K562 (cell line): Measurements from ENCODE around the gene GGNBP2. TPM values are rescaled to one million over a fixed set of nuclear protein-coding genes. Genes with fewer than 3 reads are reported as not detected.
A peak's percentile ranks its signal among the peaks of the same experiment; 100 is the strongest.

Source experiments
- ATAC-seq: fragments of 200-7000 bp; cut with Tn5 transposase; 3 replicates; pipeline ENCODE4 v1.9.1; 2020; ENCODE audit warnings: moderate library complexity
- BruUV-seq: library from RNA; stranded (reverse); fragments of 400-500 nt; replicated peaks from 2 replicates; lab custom pipeline; 2021; lab: Mats Ljungman, UMichigan
- CTCF ChIA-PET: fragments of 300-600 bp; formaldehyde crosslinking; extraction: SDS; loops from one replicate; lab custom pipeline; 2021; ENCODE audit warnings: low intra/inter-chr PET ratio; lab: Yijun Ruan, JAX
- POLR2A ChIA-PET: fragments of 300-600, 350-650 bp; sonication (Branson Sonifier 250); formaldehyde crosslinking; extraction: SDS; loops from one replicate; lab custom pipeline; 2021; ENCODE audit warnings: antibody characterized with exemption, inconsistent platforms; lab: Yijun Ruan, JAX
- DNase-seq, 4 experiments: peaks; one replicate each; pipeline versions ENCODE4 v3.0.0 to v3.0.0-alpha.2; 2011 to 2018; ENCODE audit warnings: low spot score in 3 of 4, mixed read lengths in 3 of 4; ENCODE audit errors: extremely low read depth in 1 of 4
- FAIRE-seq: peaks from 2 replicates; lab custom pipeline; 2011; peaks lifted over from hg19 to GRCh38; lab: Jason Lieb, UNC
- H2AFZ ChIP-seq: 2 replicates; pipeline ENCODE4 v1.6.0; 2011; ENCODE audit warnings: low read depth, low read length, control low read depth, inconsistent platforms
- H3K27ac ChIP-seq: fragments of 200-600 bp; 3 replicates; pipeline ENCODE4 v1.8.0; 2011; ENCODE audit warnings: low read depth, mild to moderate bottlenecking, control low read depth, inconsistent platforms, low read length, moderate library complexity, mixed read lengths; ENCODE audit errors: extremely low read depth
- H3K27me3 ChIP-seq, 2 experiments: fragments of 300-600 bp in 1 of 2; 2 replicates in 1 of 2; 3 replicates in 1 of 2; pipeline versions ENCODE4 v1.6.0 to v1.8.0; 2011; ENCODE audit warnings: inconsistent platforms in 2 of 2, low read length in 2 of 2, mild to moderate bottlenecking in 1 of 2, mixed read lengths in 1 of 2, moderate library complexity in 1 of 2; ENCODE audit not compliant: control insufficient read depth in 2 of 2, insufficient read depth in 2 of 2
- H3K36me3 ChIP-seq: fragments of 300-600 bp; 3 replicates; pipeline ENCODE4 v1.8.0; 2011; ENCODE audit warnings: mild to moderate bottlenecking, low read length, inconsistent platforms; ENCODE audit not compliant: control insufficient read depth, insufficient read depth
- H3K4me1 ChIP-seq, 2 experiments: fragments of 200-600 bp in 1 of 2; replicated peaks in 1 of 2; 2 replicates in 1 of 2; 3 replicates in 1 of 2; pipeline versions ENCODE4 v1.5.1 to v1.8.0; 2011; ENCODE audit warnings: inconsistent platforms in 2 of 2, low read length in 2 of 2, mild to moderate bottlenecking in 1 of 2, mixed read lengths in 1 of 2, moderate library complexity in 1 of 2; ENCODE audit not compliant: control insufficient read depth in 2 of 2, insufficient read depth in 2 of 2
- H3K4me2 ChIP-seq: 2 replicates; pipeline ENCODE4 v1.6.1; 2011; ENCODE audit warnings: low read length, control low read depth, inconsistent platforms, mixed read lengths; ENCODE audit not compliant: insufficient read depth
- H3K4me3 ChIP-seq: fragments of 200-600 bp; sonication (generic), shearing (Covaris generic); 2 replicates; pipeline ENCODE4 v1.5.1; 2016; ENCODE audit warnings: control low read depth, inconsistent platforms
- H3K79me2 ChIP-seq: fragments of 200-600 bp; 3 replicates; pipeline ENCODE4 v1.8.0; 2011; ENCODE audit warnings: low read length, inconsistent platforms; ENCODE audit not compliant: control insufficient read depth, insufficient read depth
- H3K9ac ChIP-seq, 2 experiments: 2 replicates each; pipeline versions ENCODE4 v1.6.0 to v1.6.1; 2011; ENCODE audit warnings: low read depth in 2 of 2, low read length in 2 of 2, control low read depth in 1 of 2, inconsistent platforms in 1 of 2, mild to moderate bottlenecking in 1 of 2, mixed read lengths in 1 of 2; ENCODE audit not compliant: insufficient read depth in 1 of 2
- H3K9me1 ChIP-seq: one replicate; pipeline ENCODE4 v1.6.0; 2011; ENCODE audit warnings: inconsistent platforms, mild to moderate bottlenecking, low read length, moderate library complexity; ENCODE audit not compliant: control insufficient read depth, insufficient read depth
- H3K9me3 ChIP-seq: replicated peaks from 2 replicates; pipeline ENCODE4 v1.5.1; 2011; ENCODE audit warnings: low read depth, low read length, inconsistent platforms; ENCODE audit not compliant: control insufficient read depth, insufficient read depth
- H4K20me1 ChIP-seq: replicated peaks from 2 replicates; pipeline ENCODE4 v1.6.1; 2011; ENCODE audit warnings: low read length, inconsistent platforms, mixed read lengths; ENCODE audit not compliant: control insufficient read depth, insufficient read depth
- ADNP ChIP-seq: fragments of 200-800 bp; sonication (Bioruptor generic); IDR thresholded peaks from 2 replicates; pipeline ENCODE4 v1.6.1; 2016; ENCODE audit warnings: missing genetic modification characterization, missing compliant biosample characterization
- BCOR ChIP-seq: fragments of 450-650 bp; IDR thresholded peaks from 2 replicates; pipeline ENCODE4 v1.6.1; 2016
- BRD9 ChIP-seq: fragments of 450-650 bp; IDR thresholded peaks from 2 replicates; pipeline ENCODE4 v1.6.1; 2018; ENCODE audit warnings: low read depth; ENCODE audit not compliant: partially characterized antibody
- FOSL1 ChIP-seq: fragments of 200-800 bp; sonication (Bioruptor generic); conservative IDR thresholded peaks from 2 replicates; pipeline ENCODE4 v1.6.1; 2016; ENCODE audit warnings: missing genetic modification characterization, missing compliant biosample characterization
- FOXA3 ChIP-seq, 2 experiments: fragments of 450-650 bp in 1 of 2; sonication (generic) in 1 of 2; formaldehyde crosslinking; IDR thresholded peaks in 1 of 2; conservative IDR thresholded peaks in 1 of 2; 2 replicates each; pipeline versions ENCODE4 v1.4.0 to v1.8.0; 2020 to 2022; ENCODE audit warnings: mild to moderate bottlenecking in 2 of 2, missing genetic modification reagents in 1 of 2
- HOMEZ ChIP-seq: fragments of 250-450 bp; sonication (Bioruptor Pico); IDR thresholded peaks from 2 replicates; pipeline ENCODE4 v1.4.0; 2020; ENCODE audit warnings: mild to moderate bottlenecking, moderate library complexity
- JUND ChIP-seq, 2 experiments: IDR thresholded peaks; 2 replicates in 1 of 2; 3 replicates in 1 of 2; pipeline ENCODE4 v1.6.1; 2011; ENCODE audit warnings: borderline replicate concordance in 2 of 2, low read depth in 2 of 2, low read length in 2 of 2, improper control_type of control experiment in 1 of 2, missing biosample characterization in 1 of 2, missing genetic modification characterization in 1 of 2, missing genetic modification reagents in 1 of 2
- KDM1A ChIP-seq, 2 experiments: fragments of 450-650 bp; IDR thresholded peaks; 2 replicates each; pipeline ENCODE4 v1.6.1; 2016; ENCODE audit warnings: mild to moderate bottlenecking in 2 of 2
- NCOA1 ChIP-seq: fragments of 450-650 bp; IDR thresholded peaks from 2 replicates; pipeline ENCODE4 v1.6.1; 2016; ENCODE audit warnings: low read depth
- NFATC3 ChIP-seq: fragments of 450-650 bp; IDR thresholded peaks from 2 replicates; pipeline ENCODE4 v1.6.1; 2017; ENCODE audit warnings: mild to moderate bottlenecking
- NFIC ChIP-seq: fragments of 450-650 bp; IDR thresholded peaks from 2 replicates; pipeline ENCODE4 v1.6.1; 2017; ENCODE audit warnings: mild to moderate bottlenecking, inconsistent platforms
- NFRKB ChIP-seq: fragments of 450-650 bp; IDR thresholded peaks from 2 replicates; pipeline ENCODE4 v1.6.1; 2016; ENCODE audit warnings: low read depth
- NONO ChIP-seq, 2 experiments: fragments of 200-400 bp in 1 of 2; fragments of 450-650 bp in 1 of 2; formaldehyde crosslinking in 1 of 2; IDR thresholded peaks; 2 replicates each; pipeline ENCODE4 v1.6.1; 2017; ENCODE audit warnings: low read depth in 2 of 2, mild to moderate bottlenecking in 2 of 2, moderate library complexity in 2 of 2, low read length in 1 of 2
- NUFIP1 ChIP-seq: fragments of 450-650 bp; IDR thresholded peaks from 2 replicates; pipeline ENCODE4 v1.6.1; 2018; ENCODE audit not compliant: partially characterized antibody
- RBM15 ChIP-seq: fragments of 200-400 bp; formaldehyde crosslinking; IDR thresholded peaks from 2 replicates; pipeline ENCODE4 v1.6.1; 2018; ENCODE audit warnings: mild to moderate bottlenecking, low read length, moderate library complexity; ENCODE audit not compliant: insufficient read depth
- SMARCE1 ChIP-seq: fragments of 450-650 bp; IDR thresholded peaks from 2 replicates; pipeline ENCODE4 v1.7.1; 2016; ENCODE audit warnings: mild to moderate bottlenecking
- TRIM25 ChIP-seq: fragments of 450-650 bp; IDR thresholded peaks from 2 replicates; pipeline ENCODE4 v1.7.0; 2016; ENCODE audit warnings: borderline replicate concordance
- ZFP36 ChIP-seq: fragments of 150-350 bp; IDR thresholded peaks from 2 replicates; pipeline ENCODE4 v1.6.1; 2018; ENCODE audit warnings: low read length, low read depth; ENCODE audit not compliant: partially characterized antibody
- ZNF398 ChIP-seq: fragments of 250-450 bp; sonication (Bioruptor Pico); IDR thresholded peaks from 2 replicates; pipeline ENCODE4 v1.8.0; 2021; ENCODE audit warnings: moderate library complexity, mild to moderate bottlenecking, inconsistent platforms
- WGBS: fragments of 100-300 bp; shearing (Covaris generic); methylation state at CpG from one replicate; pipeline ENCODE4 v1.1.6; 2016; ENCODE audit warnings: low coverage, mixed read lengths; ENCODE audit not compliant: insufficient coverage; ENCODE audit errors: missing lambda C conversion rate; 5-methylcytosine and 5-hydroxymethylcytosine counted together
- in situ Hi-C: fragments of 300-500 bp; cut with MboI; formaldehyde crosslinking; loops from 4 replicates; pipeline ENCODE4 v1.15.0; 2018; ENCODE audit warnings: inconsistent platforms, mixed read lengths
- intact Hi-C: fragments of 100-400 bp; cut with micrococcal nuclease; formaldehyde crosslinking; loops from 2 replicates; pipeline ENCODE4 v1.14.2; 2022
- polyA plus RNA-seq, 8 experiments: library from polyadenylated mRNA; depleted of rRNA in 4 of 8; stranded (reverse) in 5 of 8; unstranded in 3 of 8; fragments of >200 nt; fragmentation: Nextera tagmentation in 2 of 8; fragmentation: Illumina TruSeq in 1 of 8; extraction: Ambion mirVana in 2 of 8; extraction: Trizol in 1 of 8; gene quantifications; 2 replicates each; pipeline versions ENCODE4 v1.2.1 to v1.2.3, GENCODE V29; 2011 to 2014; ENCODE audit warnings: inconsistent platforms in 1 of 8, missing spikeins in 1 of 8
- total RNA-seq, 7 experiments: library from RNA; depleted of rRNA in 6 of 7; stranded (reverse); fragments of >200 nt in 6 of 7; fragmentation: Illumina TruSeq in 2 of 7; extraction: Trizol in 2 of 7; gene quantifications; 2 replicates each; pipeline versions ENCODE4 v1.2.1 to v1.2.3, GENCODE V29; 2011 to 2021; ENCODE audit warnings: low replicate concordance in 1 of 7

GGNBP2 gene
- total and polyA plus RNA-seq, 9 of the 15 experiments (the other 6 are each of a cell fraction or from before 2014, with no cell fraction given), result 35.7 to 96.6 (median 64.1) TPM

GRCh38 chr17:36628576-36628975, 83.9 kb downstream of the GGNBP2 start:
- ChIA-PET CTCF (interaction anchor here (0.6 to 2.3 kb wide), 7 partner anchors 23 to 745 kb away, joined by 3 to 26 read pairs (median 5); no protein-coding TSS in a partner anchor), POLR2A (no interaction called here)
- Histone ChIP-seq H3K9ac (no peak overlapping the region; a peak in 1 of 4 replicates), H3K27me3 (peaks cover 13 to 27% of the 10 kb centered on the region in 2 experiments; a peak in 4 of 5 replicates), H3K36me3 (no peaks in the 10 kb centered on the region), H3K4me3 (no peak overlapping the region), H2AFZ (no peak overlapping the region), H3K4me1 (peaks cover 0 to 9% of the 10 kb centered on the region in 2 experiments; a peak in 2 of 5 replicates), H3K4me2 (no peak overlapping the region), H3K79me2 (no peaks in the 10 kb centered on the region), H4K20me1 (no peaks in the 10 kb centered on the region; the same call in 1 of the 2 replicates), H3K27ac (no peak overlapping the region), H3K9me3 (no peaks in the 10 kb centered on the region), H3K9me1 (no peaks in the 10 kb centered on the region)
- ATAC-seq (no peak), DNase-seq (no peak), FAIRE-seq (no peak)
- 21% methylated on average over 2 of the region's 2 CpGs for WGBS
- intact Hi-C loops (loop anchor here (2.0 to 10.0 kb wide), 4 partner anchors 26 to 586 kb away; no protein-coding TSS in a partner anchor), in situ Hi-C loops (loop anchor here (10.0 kb wide), 1 partner anchor 746 kb away; the partner anchor contains the start of gene C17orf78)
- BruUV-seq, result no TSS peak
- 0 out of 2 replicates have a peak, but pooled peaks have one; percentile 19 for TF ChIP-seq ADNP (tag)
- TF ChIP-seq NFATC3, result no peak
- no peak for TF ChIP-seq FOXA3 (CRISPR knock-in tag; conservative IDR thresholded peaks at IDR 0.05 in 1 of 2, IDR thresholded peaks at IDR 0.05 in 1 of 2)
- no peak for TF ChIP-seq NONO (IDR thresholded peaks at IDR 0.05; ENCODE audit: low read depth in 2 of 2, low read length in 1 of 2)
- no peak for TF ChIP-seq ZFP36
- no peak for TF ChIP-seq BRD9
- TF ChIP-seq TRIM25, result no peak
- no peak for TF ChIP-seq NFRKB
- TF ChIP-seq ZNF398 (CRISPR knock-in tag), result no peak
- no peak for TF ChIP-seq RBM15
- peak in 1 of 2 experiments; percentile 43; a peak in 1 of 4 replicates for TF ChIP-seq KDM1A (IDR thresholded peaks at IDR 0.05)
- no peak for TF ChIP-seq NCOA1
- no peak for TF ChIP-seq NFIC
- TF ChIP-seq BCOR, result peak; percentile 67
- TF ChIP-seq FOSL1, result no peak
- TF ChIP-seq SMARCE1, result no peak
- no peak for TF ChIP-seq NUFIP1
- TF ChIP-seq JUND (IDR thresholded peaks at IDR 0.05; ENCODE audit: borderline replicate concordance, low read depth, low read length), result no peak
- TF ChIP-seq JUND (tag; IDR thresholded peaks at IDR 0.05; ENCODE audit: borderline replicate concordance, low read depth, low read length), result no peak
- no peak for TF ChIP-seq HOMEZ (CRISPR knock-in tag)
